Measurements from ENCODE around the gene PAWR. TPM values are rescaled to one million over a fixed set of nuclear protein-coding genes. Genes with fewer than 3 reads are reported as not detected.

PAWR gene
- total and polyA plus RNA-seq, 10 of the 15 experiments (the other 5 are each of a cell fraction or from before 2014, with no cell fraction given): 8.1 to 70.6 (median 24.2) TPM

DNA sequence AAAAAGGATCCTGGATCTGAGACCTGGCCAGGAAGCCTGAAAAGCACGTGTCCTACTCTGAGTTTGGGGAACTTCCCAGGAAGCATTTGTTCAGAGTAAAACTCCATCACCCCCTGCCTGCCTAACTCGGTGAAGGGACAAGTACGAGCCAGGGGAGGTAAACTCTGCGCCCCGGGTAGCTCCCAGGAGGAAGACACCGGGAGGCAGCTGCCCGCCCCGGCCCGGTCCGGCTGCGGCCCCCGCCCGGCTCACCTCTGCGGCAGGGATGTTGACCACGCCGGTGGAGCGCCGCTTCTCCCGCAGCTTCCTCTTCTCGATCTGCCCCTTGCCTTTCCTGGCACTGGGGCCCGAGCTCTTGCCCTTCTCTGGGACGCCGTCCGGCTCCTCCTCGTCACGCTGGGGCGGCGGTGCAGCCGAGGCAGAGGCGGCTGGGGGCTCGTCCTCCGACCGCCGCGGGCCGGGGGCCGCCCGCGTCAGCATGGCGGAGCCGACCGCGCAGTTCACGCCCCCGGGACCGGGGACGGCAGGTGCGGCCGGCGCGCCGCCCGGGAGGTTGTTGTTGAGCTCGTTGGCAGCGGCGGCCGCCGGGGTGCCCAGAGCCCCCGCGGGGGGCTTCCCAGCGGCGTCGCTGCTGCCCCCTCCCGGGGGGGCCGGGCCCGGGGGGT lies 1.2 kb downstream of the PAWR start (continued):
- TF ChIP-seq IKZF2 (IDR thresholded peaks at IDR 0.05) (peak; percentile 22 to 56), NFIC (IDR thresholded peaks at IDR 0.05; ENCODE audit: low read depth, low read length) (no peak), WRNIP1 (IDR thresholded peaks at IDR 0.05; ENCODE audit: borderline replicate concordance, low read depth, low read length) (no peak)
- TF ChIP-seq, protein P1, sequence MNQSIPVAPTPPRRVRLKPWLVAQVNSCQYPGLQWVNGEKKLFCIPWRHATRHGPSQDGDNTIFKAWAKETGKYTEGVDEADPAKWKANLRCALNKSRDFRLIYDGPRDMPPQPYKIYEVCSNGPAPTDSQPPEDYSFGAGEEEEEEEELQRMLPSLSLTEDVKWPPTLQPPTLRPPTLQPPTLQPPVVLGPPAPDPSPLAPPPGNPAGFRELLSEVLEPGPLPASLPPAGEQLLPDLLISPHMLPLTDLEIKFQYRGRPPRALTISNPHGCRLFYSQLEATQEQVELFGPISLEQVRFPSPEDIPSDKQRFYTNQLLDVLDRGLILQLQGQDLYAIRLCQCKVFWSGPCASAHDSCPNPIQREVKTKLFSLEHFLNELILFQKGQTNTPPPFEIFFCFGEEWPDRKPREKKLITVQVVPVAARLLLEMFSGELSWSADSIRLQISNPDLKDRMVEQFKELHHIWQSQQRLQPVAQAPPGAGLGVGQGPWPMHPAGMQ (IDR thresholded peaks at IDR 0.05; ENCODE audit: borderline replicate concordance): no peak

- RAD21 ChIA-PET (ENCODE audit: unreplicated experiment): interaction anchor here (1.0 to 6.9 kb wide), 16 partner anchors 9 to 281 kb away, joined by 3 to 70 read pairs (median 4); no protein-coding TSS in a partner anchor
- intact Hi-C loops (cut with micrococcal nuclease; ENCODE audit: unreplicated experiment): loop anchor here (2.0 to 5.0 kb wide), 3 partner anchors 42 to 140 kb away; no protein-coding TSS in a partner anchor
- ATAC-seq (peak; percentile 1), DNase-seq (ENCODE audit: low read depth, low spot score) (no peak), FAIRE-seq (no peak)
- POLR2A ChIA-PET: interaction anchor here (0.9 to 4.6 kb wide), 8 partner anchors 9 to 130 kb away, joined by 3 to 29 read pairs (median 4); no protein-coding TSS in a partner anchor
- H3K36me3 ChIP-seq (ENCODE audit: control insufficient read depth in 2 of 2, insufficient read depth in 2 of 2, low read length in 1 of 2): no peaks in the 10 kb centered on the region
- BruUV-seq (replicated peaks): no TSS peak
- H3K27ac ChIP-seq (ENCODE audit: control insufficient read depth, insufficient read depth): peak overlapping the region; percentile 86
- H3K79me2 ChIP-seq (ENCODE audit: control insufficient read depth, insufficient read depth, low read length): peaks cover 59% of the 10 kb centered on the region
- WGBS (ENCODE audit: insufficient coverage, insufficient replicate concordance, low lambda C conversion rate, missing lambda C conversion rate): 4% methylated on average over 6 of the region's 6 CpGs
- H3K4me3 ChIP-seq: peak overlapping the region; percentile 96
- no peaks in the 10 kb centered on the region for H3K27me3 ChIP-seq (replicated peaks in 1 of 2; ENCODE audit: control insufficient read depth in 2 of 2, insufficient read depth in 2 of 2, low read length in 1 of 2)
- no peaks in the 10 kb centered on the region for H3K9me3 ChIP-seq (replicated peaks; ENCODE audit: control insufficient read depth, insufficient read depth, low read length)
- H4K20me1 ChIP-seq (ENCODE audit: control insufficient read depth, insufficient read depth): no peaks in the 10 kb centered on the region
- CTCF ChIA-PET: interaction anchor here (0.6 to 4.6 kb wide), 14 partner anchors 13 to 342 kb away, joined by 3 to 27 read pairs (median 4); no protein-coding TSS in a partner anchor
- peak overlapping the region; percentile 87 for H2AFZ ChIP-seq (ENCODE audit: control insufficient read depth, low read depth, low read length)
- H3K4me1 ChIP-seq (ENCODE audit: control insufficient read depth, insufficient read depth, low read length): 0 out of 2 replicates have a peak, but pooled peaks cover 5% of the 10 kb centered on the region
- peak overlapping the region; percentile 94 for H3K4me2 ChIP-seq (ENCODE audit: control insufficient read depth, insufficient read depth)
- SMC1A ChIA-PET (ENCODE audit: uncharacterized antibody, unreplicated experiment): interaction anchor here (0.8 to 6.8 kb wide), 17 partner anchors 9 to 603 kb away, joined by 3 to 55 read pairs (median 4); no protein-coding TSS in a partner anchor
- H3K9ac ChIP-seq (ENCODE audit: control insufficient read depth, insufficient read depth, low read length): peak overlapping the region; percentile 89
- in situ Hi-C loops (cut with MboI): loop anchor here (10.0 kb wide), 1 partner anchor 236 kb away; no protein-coding TSS in a partner anchor
- TF ChIP-seq NFYA (IDR thresholded peaks at IDR 0.05; ENCODE audit: borderline replicate concordance, low read depth, low read length): no peak
- peak; percentile 88 to 92 for TF ChIP-seq BHLHE40 (IDR thresholded peaks at IDR 0.05; ENCODE audit: borderline replicate concordance in 1 of 2, low read depth in 2 of 2, low read length in 1 of 2)
- TF ChIP-seq ZBTB33 (IDR thresholded peaks at IDR 0.05): no peak
- no peak for TF ChIP-seq ZNF24 (IDR thresholded peaks at IDR 0.05)
- no peak for TF ChIP-seq FOS (IDR thresholded peaks at IDR 0.05; ENCODE audit: borderline replicate concordance, extremely low read depth, insufficient read length)
- TF ChIP-seq EZH2 (IDR thresholded peaks at IDR 0.05; ENCODE audit: borderline replicate concordance, control insufficient read depth, low read depth, low read length): no peak
- peak; percentile 66; the same call in 1 of the 2 replicates for TF ChIP-seq PML (IDR thresholded peaks at IDR 0.05; ENCODE audit: low read length)
- no peak for TF ChIP-seq NFYB (IDR thresholded peaks at IDR 0.05; ENCODE audit: insufficient read depth, low read depth, low read length)
- no peak for TF ChIP-seq CBFB (IDR thresholded peaks at IDR 0.05; ENCODE audit: low read depth)
- TF ChIP-seq YBX1 (IDR thresholded peaks at IDR 0.05): no peak
- TF ChIP-seq, protein P2, sequence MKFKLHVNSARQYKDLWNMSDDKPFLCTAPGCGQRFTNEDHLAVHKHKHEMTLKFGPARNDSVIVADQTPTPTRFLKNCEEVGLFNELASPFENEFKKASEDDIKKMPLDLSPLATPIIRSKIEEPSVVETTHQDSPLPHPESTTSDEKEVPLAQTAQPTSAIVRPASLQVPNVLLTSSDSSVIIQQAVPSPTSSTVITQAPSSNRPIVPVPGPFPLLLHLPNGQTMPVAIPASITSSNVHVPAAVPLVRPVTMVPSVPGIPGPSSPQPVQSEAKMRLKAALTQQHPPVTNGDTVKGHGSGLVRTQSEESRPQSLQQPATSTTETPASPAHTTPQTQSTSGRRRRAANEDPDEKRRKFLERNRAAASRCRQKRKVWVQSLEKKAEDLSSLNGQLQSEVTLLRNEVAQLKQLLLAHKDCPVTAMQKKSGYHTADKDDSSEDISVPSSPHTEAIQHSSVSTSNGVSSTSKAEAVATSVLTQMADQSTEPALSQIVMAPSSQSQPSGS (IDR thresholded peaks at IDR 0.05; ENCODE audit: low read length): peak; percentile 51; the same call in 1 of the 2 replicates
- TF ChIP-seq GABPA (IDR thresholded peaks at IDR 0.05; ENCODE audit: low read depth): no peak
- TF ChIP-seq ATF7 (IDR thresholded peaks at IDR 0.05; ENCODE audit: low read depth): peak; percentile 90
- no peak for TF ChIP-seq ZNF622 (IDR thresholded peaks at IDR 0.05)
These were observed 1.7 kb downstream of the PAWR start for GRCh38 chr12:79689061-79689476.
